Measurements from ENCODE around the gene EFNA5. TPM values are rescaled to one million over a fixed set of nuclear protein-coding genes. Genes with fewer than 3 reads are reported as not detected.

The EFNA5 gene
- polyA plus RNA-seq, 1 donor (not counting 4 experiments of a cell fraction or from before 2014, with no cell fraction given): 4.8 TPM

GRCh38 chr5:107543868-107544267 is 126.9 kb downstream of the EFNA5 start:
- dilution Hi-C loops (cut with MboI; ENCODE audit: extremely low pct_ligation_motif_present, low sequenced_read_pairs): no loop called here
- H3K9ac ChIP-seq (ENCODE audit: control insufficient read depth, extremely low read depth, insufficient read depth, low read length): no peak overlapping the region
- H3K4me2 ChIP-seq (ENCODE audit: control insufficient read depth, extremely low read depth, insufficient read depth, low read depth, low read length): no peak overlapping the region
- no peak for DNase-seq (ENCODE audit: low read depth, low spot score)
- no peak for FAIRE-seq
- H3K27me3 ChIP-seq (ENCODE audit: control insufficient read depth, extremely low read depth, insufficient read depth, low read length): no peaks in the 10 kb centered on the region
- TF ChIP-seq EZH2 (IDR thresholded peaks at IDR 0.05; ENCODE audit: low read length): no peak
- no peak for TF ChIP-seq CTCF (optimal IDR thresholded peaks at IDR 0.05 in 1 of 3, IDR thresholded peaks at IDR 0.05 in 1 of 3, conservative IDR thresholded peaks at IDR 0.05 in 1 of 3; ENCODE audit: extremely low read depth in 1 of 3, insufficient read depth in 2 of 3, low read length in 3 of 3)
- H4K20me1 ChIP-seq (ENCODE audit: control insufficient read depth, extremely low read depth, insufficient read depth, low read length): no peaks in the 10 kb centered on the region
- no peaks in the 10 kb centered on the region for H3K36me3 ChIP-seq (ENCODE audit: control insufficient read depth in 2 of 2, extremely low read depth in 1 of 2, insufficient read depth in 2 of 2, low read length in 2 of 2)
- H3K79me2 ChIP-seq (ENCODE audit: control insufficient read depth, insufficient read depth, low read length): peaks cover 2% of the 10 kb centered on the region
- no peaks in the 10 kb centered on the region for H3K9me1 ChIP-seq (ENCODE audit: control insufficient read depth, extremely low read depth, insufficient read depth, low read length)
- no peaks in the 10 kb centered on the region for H3K9me3 ChIP-seq (ENCODE audit: control insufficient read depth, low read depth, low read length)
- no peak overlapping the region for H3K4me3 ChIP-seq (ENCODE audit: control insufficient read depth in 2 of 3, extremely low read depth in 1 of 3, insufficient read depth in 2 of 3, low read depth in 1 of 3, low read length in 3 of 3)
- no peak overlapping the region for H3K27ac ChIP-seq (ENCODE audit: control insufficient read depth, insufficient read depth, low read length)
- H3K4me1 ChIP-seq (ENCODE audit: control insufficient read depth, extremely low read depth, insufficient read depth, low read length): peaks cover 14% of the 10 kb centered on the region
- H2AFZ ChIP-seq (ENCODE audit: control insufficient read depth, low read length): no peak overlapping the region

- Histone ChIP-seq H3K36me3 (ENCODE audit: control insufficient read depth in 2 of 2, extremely low read depth in 1 of 2, insufficient read depth in 2 of 2, low read length in 2 of 2) (no peaks in the 10 kb centered on the region), H3K79me2 (ENCODE audit: control insufficient read depth, insufficient read depth, low read length) (peaks cover 6% of the 10 kb centered on the region), H3K9me3 (ENCODE audit: control insufficient read depth, low read depth, low read length) (no peaks in the 10 kb centered on the region), H3K9me1 (ENCODE audit: control insufficient read depth, extremely low read depth, insufficient read depth, low read length) (no peaks in the 10 kb centered on the region), H3K27me3 (ENCODE audit: control insufficient read depth, extremely low read depth, insufficient read depth, low read length) (no peaks in the 10 kb centered on the region), H3K4me3 (ENCODE audit: control insufficient read depth in 2 of 3, extremely low read depth in 1 of 3, insufficient read depth in 2 of 3, low read depth in 1 of 3, low read length in 3 of 3) (peak overlapping the region in 2 of 3 experiments; percentile 23 to 55), H3K4me2 (ENCODE audit: control insufficient read depth, extremely low read depth, insufficient read depth, low read depth, low read length) (peak overlapping the region; percentile 69), H3K9ac (ENCODE audit: control insufficient read depth, extremely low read depth, insufficient read depth, low read length) (peak overlapping the region; percentile 9), H4K20me1 (ENCODE audit: control insufficient read depth, extremely low read depth, insufficient read depth, low read length) (no peaks in the 10 kb centered on the region), H3K27ac (ENCODE audit: control insufficient read depth, insufficient read depth, low read length) (peak overlapping the region; percentile 65), H3K4me1 (ENCODE audit: control insufficient read depth, extremely low read depth, insufficient read depth, low read length) (peaks cover 20% of the 10 kb centered on the region), H2AFZ (ENCODE audit: control insufficient read depth, low read length) (peak overlapping the region; percentile 26)
- no peak for TF ChIP-seq CTCF (optimal IDR thresholded peaks at IDR 0.05 in 1 of 3, IDR thresholded peaks at IDR 0.05 in 1 of 3, conservative IDR thresholded peaks at IDR 0.05 in 1 of 3; ENCODE audit: extremely low read depth in 1 of 3, insufficient read depth in 2 of 3, low read length in 3 of 3)
- TF ChIP-seq EZH2 (IDR thresholded peaks at IDR 0.05; ENCODE audit: low read length): no peak
- dilution Hi-C loops (cut with MboI; ENCODE audit: extremely low pct_ligation_motif_present, low sequenced_read_pairs): no loop called here
- FAIRE-seq (peak; percentile 53), DNase-seq (ENCODE audit: low read depth, low spot score) (no peak)
Observed at GRCh38 chr5:107542831-107543231, 127.9 kb downstream of the EFNA5 start.

Data from keratinocyte (primary cell).